HG02588 (cell line): Measurements from ENCODE around the gene UTP14A.

Experiments
- ATAC-seq: cut with Tn5 transposase; IDR thresholded peaks from one replicate; pipeline ENCODE4 v1.9.1; 2021; ENCODE audit warnings: mild to moderate bottlenecking, moderate library complexity; ENCODE audit not compliant: unreplicated experiment

Gene UTP14A

DNA sequence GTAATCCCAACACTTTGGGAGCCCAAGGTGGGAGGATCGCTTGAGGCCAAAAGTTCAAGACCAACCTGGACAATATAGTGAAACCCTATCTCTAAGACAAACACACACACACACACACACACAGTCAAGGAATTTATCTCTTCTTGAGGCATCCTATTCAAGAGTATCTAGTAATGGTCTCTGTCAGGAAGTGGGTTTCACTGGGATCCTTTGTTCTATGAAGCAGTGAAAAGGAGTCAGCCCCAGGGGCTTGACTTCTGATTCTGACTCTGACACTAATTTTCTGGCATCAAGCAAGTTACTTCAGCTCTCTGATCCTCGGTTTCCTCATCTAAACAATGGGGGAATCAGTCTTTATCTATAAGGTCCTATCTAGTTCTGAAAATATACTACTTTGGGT, 34.8 kb downstream of the UTP14A start:
- ATAC-seq, result no peak

- ATAC-seq, result no peak
Observed at GRCh38 chrX:129945131-129945530, 39.2 kb downstream of the UTP14A start.

DNA sequence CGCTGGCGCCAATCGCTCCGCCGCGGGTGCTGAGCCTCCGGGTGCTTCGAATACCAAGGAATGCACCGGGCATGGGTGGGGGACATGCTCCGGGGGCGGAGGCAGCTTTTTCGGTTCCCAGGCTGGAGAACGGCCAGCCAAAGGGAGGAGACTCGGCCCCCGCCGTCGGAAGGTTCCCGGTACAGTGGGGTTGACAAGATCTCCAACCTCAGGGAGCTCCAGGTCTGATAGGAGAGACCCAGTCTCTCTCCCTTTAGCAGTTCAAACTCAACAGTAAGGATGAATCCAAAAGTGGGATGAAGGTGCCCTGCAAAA, 47.3 kb downstream of the UTP14A start:
- no peak for ATAC-seq

DNA sequence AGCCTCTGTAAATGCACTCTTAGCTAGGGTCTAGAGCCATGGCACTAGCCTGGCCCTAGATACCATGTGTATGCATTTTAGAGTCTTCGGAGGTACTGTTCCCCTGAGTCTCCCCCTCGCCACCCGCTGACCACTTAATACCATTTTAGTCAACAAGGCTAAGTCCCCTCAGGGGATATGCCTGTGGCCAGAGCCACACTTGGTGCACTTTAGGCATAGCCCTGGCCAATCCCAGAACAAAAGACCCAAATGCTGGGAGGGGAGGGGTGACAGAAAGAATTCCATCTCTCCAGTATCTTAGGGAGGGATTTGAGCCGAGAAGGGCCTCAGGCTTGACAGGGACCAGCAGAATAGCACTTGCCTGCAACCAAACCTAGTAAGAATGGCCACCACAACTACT, 47.9 kb downstream of the UTP14A start:
- ATAC-seq, result no peak

GRCh38 chrX:129954804-129955203, 48.8 kb downstream of the UTP14A start:
- no peak for ATAC-seq

- no peak for ATAC-seq
Observed at GRCh38 chrX:129955682-129956081, 49.7 kb downstream of the UTP14A start.

DNA sequence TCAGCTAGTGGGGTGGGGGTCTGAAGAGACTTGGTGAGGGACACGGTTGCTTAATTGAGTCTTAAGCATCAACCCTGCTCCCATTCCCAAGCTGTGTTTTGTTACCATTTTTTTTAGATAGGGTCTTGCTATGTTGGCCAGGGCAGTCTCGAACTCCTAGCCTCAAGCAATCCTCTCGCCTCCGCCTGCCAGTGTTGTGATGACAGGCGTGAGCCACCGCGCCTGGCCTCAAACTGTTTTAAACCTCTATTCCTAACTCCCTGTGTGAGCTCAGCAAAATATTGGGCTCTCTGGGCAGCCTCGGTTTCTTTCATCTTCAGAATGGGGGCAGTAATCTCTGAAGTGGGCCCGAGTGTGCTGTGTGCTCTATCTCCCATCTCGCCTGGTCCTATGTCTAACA, 50.2 kb downstream of the UTP14A start:
- ATAC-seq, result no peak

DNA sequence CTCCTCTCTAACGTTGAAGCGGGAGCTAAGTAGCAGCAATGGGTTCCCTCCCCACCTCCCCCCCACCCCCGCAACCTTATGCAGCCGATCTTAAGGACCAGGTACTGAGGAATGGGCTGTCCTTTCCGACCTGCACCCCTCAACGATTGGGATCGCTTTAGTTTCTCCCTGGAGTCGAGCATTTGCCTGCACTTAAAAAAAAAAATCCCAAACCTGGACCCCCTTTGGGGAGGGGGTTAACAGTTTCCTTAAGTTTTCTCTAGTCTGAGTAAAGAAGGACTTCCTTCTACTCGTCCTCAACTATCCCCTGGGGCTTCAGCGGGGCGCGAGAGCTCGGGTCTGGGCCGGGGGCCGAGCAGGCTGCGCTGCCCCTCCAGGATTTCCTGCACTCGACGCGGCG, 50.8 kb downstream of the UTP14A start:
- no peak for ATAC-seq

- peak; percentile 68 for ATAC-seq
Observed at GRCh38 chrX:129957241-129958082, 51.5 kb downstream of the UTP14A start.

DNA sequence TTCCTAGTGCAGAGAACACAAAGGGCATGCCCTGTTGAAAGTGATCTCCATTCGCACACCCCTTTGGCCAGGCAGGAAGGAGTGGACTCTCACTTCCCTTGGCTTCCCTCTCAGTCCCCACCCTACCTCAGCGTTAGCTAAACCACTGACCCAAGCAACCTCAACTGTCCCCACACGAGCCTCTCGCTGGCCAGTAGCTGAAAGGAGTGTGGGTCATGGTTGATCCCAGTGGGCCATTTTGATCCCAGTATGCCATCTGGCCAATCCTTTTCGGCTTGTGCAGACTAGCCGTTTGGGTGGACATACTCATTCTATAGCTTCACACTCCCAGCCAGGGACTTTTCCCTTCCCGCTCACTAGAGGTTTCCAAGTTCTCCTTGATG, 52.1 kb downstream of the UTP14A start:
- ATAC-seq, result no peak

- ATAC-seq, result no peak
Observed at GRCh38 chrX:129958814-129959492, 53.0 kb downstream of the UTP14A start.

- no peak for ATAC-seq
Observed at GRCh38 chrX:129959493-129959832, 53.5 kb downstream of the UTP14A start.

DNA sequence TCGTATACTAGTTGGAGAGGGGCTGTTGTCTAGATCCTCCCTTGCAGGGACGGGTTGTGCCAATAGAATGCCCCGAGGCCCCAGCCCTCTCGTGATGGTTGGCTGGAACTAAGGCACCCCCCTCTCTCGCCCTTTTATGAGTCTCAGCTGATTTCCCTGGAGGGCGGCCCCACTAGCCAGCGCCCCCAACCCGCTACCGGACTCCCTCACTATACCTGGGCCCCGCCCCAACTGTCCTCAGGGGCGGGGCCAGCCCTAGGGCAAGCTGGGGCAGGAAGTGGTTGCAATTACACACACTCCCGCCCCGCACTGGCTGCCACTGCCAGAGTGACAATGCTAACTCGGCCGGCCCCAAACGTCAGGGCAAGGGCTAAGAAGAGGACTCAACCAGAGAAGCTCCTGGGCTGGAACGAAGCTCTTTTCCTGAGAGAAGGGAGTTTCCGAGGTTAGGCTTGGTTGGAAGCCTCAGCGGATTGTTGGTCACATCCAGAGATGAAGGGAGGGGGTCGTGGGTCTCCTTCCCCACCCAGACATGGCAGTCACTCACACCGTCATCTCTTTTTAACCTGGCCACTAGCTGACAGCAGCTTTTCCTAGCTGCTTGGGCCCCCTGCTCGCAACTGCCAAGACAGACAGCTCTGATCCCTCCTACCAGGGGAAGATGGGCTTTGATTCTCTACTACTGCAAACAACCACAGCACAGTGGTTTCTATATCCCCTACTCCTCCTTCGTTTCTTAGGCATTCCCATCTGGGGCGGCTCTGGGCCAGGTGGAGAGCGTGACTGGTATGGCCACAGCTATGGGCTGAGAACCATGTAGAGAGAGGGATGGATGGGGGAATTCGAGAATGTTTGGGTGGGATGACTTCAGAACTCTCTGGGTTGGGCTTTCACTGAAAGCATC, 55.5 kb downstream of the UTP14A start:
- ATAC-seq, result peak; percentile 88

- ATAC-seq, result no peak
Observed at GRCh38 chrX:129963729-129964128, 57.8 kb downstream of the UTP14A start.

- ATAC-seq, result no peak
Observed at GRCh38 chrX:129965166-129965565, 59.2 kb downstream of the UTP14A start.

DNA sequence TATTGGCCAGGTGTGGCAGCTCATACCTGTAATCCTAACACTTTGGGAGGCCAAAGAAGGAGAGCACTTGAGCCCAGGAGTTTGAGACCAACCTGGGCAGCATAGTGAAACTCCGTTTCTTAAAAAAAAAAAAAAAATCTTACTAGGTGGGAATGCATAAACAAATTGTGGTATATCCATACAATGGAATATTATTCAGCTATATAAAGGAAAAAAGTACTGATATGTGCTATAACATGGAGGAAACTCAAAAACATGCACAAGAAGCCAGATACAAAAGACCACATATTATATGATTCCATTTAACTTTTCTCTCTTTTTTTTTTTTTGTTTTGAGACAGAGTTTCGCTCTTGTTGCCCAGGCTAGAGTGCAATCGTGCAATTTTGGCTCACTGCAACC, 63.0 kb downstream of the UTP14A start:
- no peak for ATAC-seq

GRCh38 chrX:129976441-129976840, 70.5 kb downstream of the UTP14A start:
- no peak for ATAC-seq
